Heart right ventricle (tissue), 16 donors: ENCODE results near the gene PCDHGB4. TPM values are rescaled to one million over a fixed set of nuclear protein-coding genes. Genes with fewer than 3 reads are reported as not detected.
"Not testable (repeated sequence)": the region's sequence is repeated elsewhere in the genome, so short reads cannot be mapped to it uniquely, and the experiment has no call there.

ENCODE experiments used
- ATAC-seq, 8 donors: fragments of 200-7000 bp; cut with Tn5 transposase; one replicate each; pipeline ENCODE4 v1.9.1; 2020; ENCODE audit warnings: mild to moderate bottlenecking in 8 of 8, moderate library complexity in 8 of 8, moderate number of reproducible peaks in 1 of 8
- DNase-seq, 2 donors: peaks; one replicate each; pipeline ENCODE4 v3.0.0-alpha.2; 2020
- H3K27ac ChIP-seq, 10 donors: fragments of 200-600 bp; sonication (generic) in 2 of 10; one replicate each; pipeline versions ENCODE4 v1.5.0 to v1.8.0; 2020 to 2022; ENCODE audit warnings: mild to moderate bottlenecking in 3 of 10
- H3K27me3 ChIP-seq, 7 donors: fragments of 200-600 bp; one replicate each; pipeline ENCODE4 v1.8.0; 2021 to 2022; ENCODE audit warnings: mild to moderate bottlenecking in 2 of 7
- H3K36me3 ChIP-seq, 9 donors: fragments of 200-600 bp; sonication (generic) in 1 of 9; one replicate each; pipeline versions ENCODE4 v1.5.0 to v1.8.0; 2020 to 2022; ENCODE audit warnings: mild to moderate bottlenecking in 2 of 9
- H3K4me1 ChIP-seq, 9 donors: fragments of 200-600 bp; sonication (generic) in 1 of 9; one replicate each; pipeline versions ENCODE4 v1.5.0 to v1.8.0; 2020 to 2022; ENCODE audit warnings: mild to moderate bottlenecking in 4 of 9
- H3K4me3 ChIP-seq, 10 donors: fragments of 200-600 bp; sonication (generic) in 2 of 10; one replicate each; pipeline versions ENCODE4 v1.5.0 to v1.8.0; 2020 to 2022; ENCODE audit warnings: mild to moderate bottlenecking in 7 of 10, moderate library complexity in 2 of 10
- H3K9me3 ChIP-seq, 11 donors: fragments of 200-600 bp in 10 of 11; sonication (generic) in 2 of 11; one replicate each; pipeline versions ENCODE4 v1.5.0 to v1.8.0; 2013 to 2022; ENCODE audit warnings: mild to moderate bottlenecking in 2 of 11, control low read depth in 1 of 11, moderate library complexity in 1 of 11
- CTCF ChIP-seq, 9 donors: fragments of 200-600 bp; sonication (generic) in 2 of 9; IDR thresholded peaks; one replicate each; pipeline versions ENCODE4 v1.5.0 to v1.8.0; 2021 to 2022; ENCODE audit warnings: antibody characterized with exemption in 9 of 9, mild to moderate bottlenecking in 5 of 9, moderate library complexity in 1 of 9
- WGBS, 2 donors: extraction: QIAGEN DNeasy Blood & Tissue Kit; methylation state at CpG; one replicate each; pipeline ENCODE4 v1.1.7; 2013; ENCODE audit warnings: inconsistent platforms in 1 of 2; 5-methylcytosine and 5-hydroxymethylcytosine counted together
- intact Hi-C, 10 donors: fragments of 100-400 bp; cut with DNase I; formaldehyde crosslinking; loops; one replicate each; pipeline versions ENCODE4 v1.11.1 to v1.14.2; 2022
- polyA plus RNA-seq, 2 donors: library from polyadenylated mRNA; stranded (reverse); fragments of 200-250 nt; gene quantifications; one replicate each; pipeline ENCODE4 v1.2.3, GENCODE V29; 2013
- total RNA-seq, 10 donors: library from RNA; stranded (reverse); fragmentation: NEBNext Ultra II Directional in 3 of 10; extraction: Animal tissue kit (Norgen Biotek cat#: 25700) in 3 of 10; gene quantifications; one replicate each; pipeline versions ENCODE4 v1.2.1 to v1.2.4, GENCODE V29; 2021 to 2023
- donor health status: Arrhythmogenic right ventricular cardiomyopathy.
- donor health status: ischemic (EF 13 %, LVEDD 7.1; RV severe dilation, severe dysfunction).
- donor health status: healthy with polysubstance abuse.
- donor health status: DM: no; HTN: yes; CAD: no.
- donor health status: DM: no; HTN: no; CAD: no.
- donor health status: ischemic (EF 25% LVEDD 6.9; RV normal size, moderate dysfunction).
- donor health status: ischemic (EF 25% LVEDD 5.7; RV mildly dilated, moderate dysfunction).
- donor health status: healthy.
- donor health status: DM: yes; HTN: yes; CAD: no.
- donor health status: Ischemic cardiomyopathy.
- donor health status: ischemic (EF 35%, LVEDD 5.7; RV mildly dilated, moderate dysfunction).
- donor health status: nonischemic (EF 11% LVEDD 7.7; RV severe dilation, severe dysfunction).
- donor health status: DM: yes; HTN: yes; CAD: no.
- donor health status: PGD.
- donor health status: ischemic (EF 29% LVEDD 5.4; RV normal size, mild dysfunction).
- donor health status: nonischemic (EF 23%, LVEDD 6.1; RV moderate dilation, normal function).

Gene PCDHGB4
- total and polyA plus RNA-seq, 12 donors = 0.96 to 10.9 (median 7.1) TPM

GRCh38 chr5:141407790-141408505, 20.4 kb downstream of the PCDHGB4 start, which contains the start of gene PCDHGB6:
Gene PCDHGB6, plus strand, starts transcription at chr5:141408021. Its CDS starts 182 bp downstream, at chr5:141408203.
- H3K9me3 ChIP-seq = peaks cover 0 to 100% (median 55%) of the 10 kb centered on the region in 11 donors
- intact Hi-C loops = loop anchor here in 2 of 10 donors (5.0 to 10.0 kb wide), 2 partner anchors 53 to 154 kb away; partner anchors contain the start of genes PCDHGA4 (in 1 of the 2), PCDHGB1 (in 1 of the 2) and PCDHGB2 (in 1 of the 2)
- peak in 1 of 2 donors; percentile 57 for DNase-seq
- peak within 1 kb of the TSS in 9 of 10 donors; percentile 14 to 46 (median 43) for H3K4me3 ChIP-seq
- peak; percentile 24 to 71 (median 56) for TF ChIP-seq CTCF (IDR thresholded peaks at IDR 0.05)
- not testable (repeated sequence) for H3K4me1 ChIP-seq
- WGBS, 2 donors = 15 to 17% methylated on average over 48 to 49 of the region's 51 CpGs
- peak within 1 kb of the TSS in 6 of 10 donors; percentile 20 to 60 (median 44) for H3K27ac ChIP-seq
- peak; percentile 71 to 91 (median 84) for ATAC-seq
- H3K27me3 ChIP-seq = peaks cover 0 to 92% (median 0%) of the 10 kb centered on the region in 7 donors
- peaks cover 0 to 71% (median 0%) of the 10 kb centered on the region in 9 donors for H3K36me3 ChIP-seq

DNA sequence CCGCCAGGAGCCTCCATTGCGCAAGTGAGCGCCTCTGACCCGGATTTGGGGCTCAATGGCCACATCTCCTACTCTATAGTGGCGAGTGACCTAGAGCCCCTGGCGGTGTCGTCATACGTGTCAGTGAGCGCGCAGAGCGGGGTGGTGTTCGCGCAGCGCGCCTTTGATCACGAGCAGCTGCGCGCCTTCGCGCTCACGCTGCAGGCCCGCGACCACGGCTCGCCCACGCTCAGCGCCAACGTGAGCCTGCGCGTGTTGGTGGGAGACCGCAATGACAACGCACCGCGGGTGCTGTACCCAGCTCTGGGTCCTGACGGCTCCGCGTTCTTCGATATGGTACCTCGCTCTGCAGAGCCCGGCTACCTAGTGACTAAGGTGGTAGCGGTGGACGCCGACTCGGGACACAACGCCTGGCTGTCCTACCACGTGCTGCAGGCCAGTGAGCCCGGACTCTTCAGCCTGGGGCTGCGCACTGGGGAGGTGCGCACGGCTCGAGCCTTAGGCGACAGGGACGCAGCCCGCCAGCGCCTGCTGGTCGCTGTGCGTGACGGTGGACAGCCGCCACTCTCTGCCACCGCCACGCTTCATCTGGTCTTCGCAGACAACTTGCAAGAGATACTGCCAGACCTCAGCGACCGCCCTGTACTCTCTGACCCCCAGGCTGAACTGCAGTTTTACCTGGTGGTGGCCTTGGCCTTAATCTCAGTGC, 22.3 kb downstream of the PCDHGB4 start:
- H3K4me1 ChIP-seq = peaks cover 0 to 15% (median 0%) of the 10 kb centered on the region in 9 donors
- intact Hi-C loops = loop anchor here in 4 of 10 donors (5.0 to 10.0 kb wide), 6 partner anchors 55 to 195 kb away; partner anchors contain the start of genes PCDHB13 (in 1 of the 4), PCDHGA4 (in 1 of the 4), PCDHGB1 (in 1 of the 4) and PCDHGB2 (in 1 of the 4)
- H3K27me3 ChIP-seq = peaks cover 0 to 95% (median 0%) of the 10 kb centered on the region in 7 donors
- H3K27ac ChIP-seq = no peak overlapping the region
- H3K9me3 ChIP-seq = peaks cover 0 to 100% (median 48%) of the 10 kb centered on the region in 11 donors
- peak in 1 of 8 donors; percentile 29 for ATAC-seq
- no peak for TF ChIP-seq CTCF (IDR thresholded peaks at IDR 0.05)
- peaks cover 0 to 75% (median 0%) of the 10 kb centered on the region in 9 donors for H3K36me3 ChIP-seq
- WGBS, 2 donors = 30 to 34% methylated on average over 64 of the region's 64 CpGs
- no peak overlapping the region for H3K4me3 ChIP-seq
- no peak for DNase-seq

DNA sequence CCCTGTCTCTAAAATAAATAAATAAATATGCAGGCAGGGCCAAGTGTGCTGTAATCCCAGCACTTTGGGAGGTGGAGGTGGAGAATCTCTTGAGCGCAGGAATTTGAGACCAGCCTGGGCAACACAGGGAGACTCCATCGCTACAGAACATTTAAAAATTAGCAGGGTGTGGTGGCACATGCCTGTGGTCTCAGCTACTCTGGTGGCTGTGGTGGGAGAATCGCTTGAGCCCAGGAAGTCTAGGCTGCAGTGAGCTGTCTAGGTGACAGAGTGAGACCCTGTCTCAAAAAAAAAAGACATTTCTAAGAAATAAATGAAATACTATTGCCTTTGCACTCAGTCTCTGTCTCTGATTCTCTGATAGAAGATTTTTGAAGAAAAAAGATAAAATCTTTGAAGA, 24.1 kb downstream of the PCDHGB4 start:
- Histone ChIP-seq H3K27ac (no peak overlapping the region), H3K4me3 (no peak overlapping the region), H3K4me1 (peaks cover 0 to 15% (median 0%) of the 10 kb centered on the region in 9 donors), H3K9me3 (peaks cover 0 to 100% (median 54%) of the 10 kb centered on the region in 11 donors), H3K36me3 (peaks cover 0 to 66% (median 0%) of the 10 kb centered on the region in 9 donors), H3K27me3 (peaks cover 0 to 96% (median 0%) of the 10 kb centered on the region in 7 donors)
- intact Hi-C loops = loop anchor here in 4 of 10 donors (5.0 to 10.0 kb wide), 4 partner anchors 113 to 197 kb away; partner anchors contain the start of gene PCDHB13 (in 1 of the 4)
- WGBS, 2 donors = 74 to 75% methylated on average over 3 of the region's 3 CpGs
- DNase-seq (no peak), ATAC-seq (no peak)
- no peak for TF ChIP-seq CTCF (IDR thresholded peaks at IDR 0.05)
